Anterior cingulate cortex (tissue), 58 donors: ENCODE measurements around the gene BSPRY.
A peak's percentile ranks its signal among the peaks of the same experiment; 100 is the strongest.
"Not testable (repeated sequence)": the region's sequence is repeated elsewhere in the genome, so short reads cannot be mapped to it uniquely, and the experiment has no call there.

Source experiments
- DNase-seq, 58 donors: peaks; one replicate each; lab custom pipeline; 2025; lab: John Stamatoyannopoulos, UW

Gene BSPRY

DNA sequence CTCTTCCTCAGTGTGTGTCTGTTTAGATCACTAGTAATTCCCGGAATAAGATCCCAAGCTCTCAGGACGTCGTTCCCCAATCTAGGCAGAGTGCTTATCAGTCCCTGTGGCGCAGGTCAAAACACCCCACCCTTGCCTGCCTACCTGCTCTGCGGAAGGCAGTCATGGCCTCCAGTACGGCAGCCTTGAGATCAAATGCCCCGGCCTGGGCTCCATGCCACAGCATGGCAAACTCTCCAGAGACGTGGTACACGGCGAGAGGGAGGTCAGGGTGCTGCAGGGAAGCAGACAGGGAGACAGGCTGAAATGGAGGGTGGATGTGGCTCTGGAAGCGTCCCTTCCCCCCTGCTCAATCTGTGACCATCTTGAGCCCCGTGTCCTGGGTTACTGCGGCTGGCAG is 39.5 kb downstream of the BSPRY start:
- DNase-seq, result no peak

DNA sequence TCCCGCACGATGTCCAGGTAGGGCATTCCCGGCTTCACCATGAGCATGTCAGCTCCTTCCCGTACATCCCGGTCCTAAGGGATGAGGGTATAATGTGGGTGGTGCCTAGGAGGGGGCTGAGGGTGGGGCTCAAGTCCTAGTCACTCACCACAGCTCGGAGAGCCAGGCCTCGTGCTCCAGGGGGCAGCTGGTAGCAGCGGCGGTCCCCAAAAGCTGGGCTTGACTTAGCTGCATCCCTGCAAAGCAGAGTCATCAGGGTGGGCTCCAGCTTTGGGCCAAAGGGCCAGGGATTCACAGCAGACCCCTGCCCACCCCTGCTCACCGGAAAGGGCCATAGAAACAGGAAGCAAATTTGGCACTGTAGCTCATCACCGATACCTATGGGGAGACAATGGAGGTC is 40.1 kb downstream of the BSPRY start:
- no peak for DNase-seq

GRCh38 chr9:113390192-113390960 is 41.0 kb downstream of the BSPRY start:
- DNase-seq, result no peak

DNA sequence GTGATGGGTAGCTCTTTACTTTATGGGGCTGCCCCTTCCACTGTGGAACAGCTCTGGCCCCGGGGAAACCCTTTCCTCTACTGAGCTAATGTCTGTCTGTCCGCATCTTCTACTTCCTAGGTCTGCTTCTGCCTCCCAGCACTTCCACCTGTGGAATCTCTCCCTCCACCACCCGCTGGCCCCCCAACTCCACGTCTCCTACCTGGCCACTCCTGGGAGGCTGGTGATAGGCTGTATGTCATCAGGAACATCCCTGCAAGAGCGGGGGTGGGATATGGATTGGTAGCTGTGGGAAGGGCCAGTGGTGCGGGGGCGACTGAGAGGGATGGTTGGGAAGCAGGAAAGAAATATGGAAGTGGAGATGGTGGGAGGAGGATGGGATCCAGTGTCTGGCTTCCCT is 42.6 kb downstream of the BSPRY start:
- no peak for DNase-seq

- peak in 43 of 58 donors; percentile 7 to 79 (median 40) for DNase-seq
Measured at GRCh38 chr9:113393281-113393680, 43.9 kb downstream of the BSPRY start.

- DNase-seq, result no peak
Measured at GRCh38 chr9:113395000-113395861, 45.9 kb downstream of the BSPRY start.

GRCh38 chr9:113397203-113397631 is 47.9 kb downstream of the BSPRY start:
- no peak for DNase-seq

GRCh38 chr9:113398796-113399195 is 49.5 kb downstream of the BSPRY start:
- DNase-seq, result no peak

- no peak for DNase-seq
Measured at GRCh38 chr9:113399646-113400200, 50.4 kb downstream of the BSPRY start.

DNA sequence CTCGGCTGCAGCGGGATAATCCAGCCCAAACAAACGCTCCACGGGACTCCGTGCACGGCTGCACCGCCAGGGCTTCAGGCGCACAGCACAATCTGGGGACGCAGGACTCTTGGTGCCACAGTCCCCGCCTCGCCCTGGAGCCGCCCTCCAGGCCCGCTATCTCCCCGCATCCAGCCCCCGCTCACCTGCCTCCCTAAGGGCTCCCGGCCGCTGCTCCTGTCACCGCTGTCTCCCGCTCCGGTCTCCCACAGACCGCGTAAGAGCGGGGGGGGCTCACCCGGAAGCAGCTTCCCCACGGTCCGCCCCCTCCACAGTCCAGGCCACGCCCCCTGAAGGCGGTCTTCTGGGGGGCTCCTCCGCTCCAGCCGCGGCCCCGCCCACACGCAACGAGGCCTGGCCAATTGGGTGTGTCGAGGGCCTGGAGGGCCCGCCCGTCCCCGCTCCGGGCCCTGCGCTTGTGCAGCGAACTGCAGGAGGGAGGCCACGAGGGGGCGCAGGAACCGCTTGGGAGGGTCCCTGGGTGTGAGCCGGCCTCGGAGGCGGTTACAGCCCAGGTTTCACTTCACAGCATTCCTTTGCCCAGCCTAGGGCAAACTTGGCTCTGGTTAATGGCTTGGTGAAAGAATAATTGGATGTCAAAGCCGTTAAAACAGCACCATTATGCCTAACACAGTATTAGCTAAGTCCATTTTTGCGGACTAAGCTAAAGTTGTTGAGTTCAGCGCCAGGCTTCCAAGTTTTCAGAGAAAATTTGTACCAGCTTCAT is 51.9 kb downstream of the BSPRY start, which contains the start of gene ALAD:
TSS of gene ALAD (minus strand) at position 258 of the 766 bp plus-strand sequence. CDS start 7,725 bp downstream, outside the sequence.
- peak; percentile 74 to 100 (median 98) for DNase-seq

DNA sequence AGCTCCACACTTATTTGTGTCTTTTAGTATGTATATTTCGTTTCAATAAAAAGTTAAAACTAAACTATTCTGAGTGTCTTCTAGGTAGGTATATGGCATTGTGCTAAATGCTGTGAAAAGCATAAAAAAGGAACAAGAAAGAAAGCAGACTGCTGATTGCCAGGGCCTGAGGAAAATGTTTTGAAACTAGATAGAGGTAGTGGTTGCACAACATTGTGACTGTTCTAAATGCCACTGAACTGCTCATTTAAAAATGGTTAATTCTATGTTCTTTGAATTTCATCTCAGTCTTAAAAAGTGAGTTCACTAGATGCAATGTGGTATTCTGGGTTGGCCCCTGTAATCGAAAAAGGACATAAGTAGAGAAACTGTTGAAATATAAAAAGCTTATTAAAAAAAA is 54.3 kb downstream of the BSPRY start:
- DNase-seq, result no peak

GRCh38 chr9:113406353-113406752 is 57.0 kb downstream of the BSPRY start:
- not testable (repeated sequence) for DNase-seq

DNA sequence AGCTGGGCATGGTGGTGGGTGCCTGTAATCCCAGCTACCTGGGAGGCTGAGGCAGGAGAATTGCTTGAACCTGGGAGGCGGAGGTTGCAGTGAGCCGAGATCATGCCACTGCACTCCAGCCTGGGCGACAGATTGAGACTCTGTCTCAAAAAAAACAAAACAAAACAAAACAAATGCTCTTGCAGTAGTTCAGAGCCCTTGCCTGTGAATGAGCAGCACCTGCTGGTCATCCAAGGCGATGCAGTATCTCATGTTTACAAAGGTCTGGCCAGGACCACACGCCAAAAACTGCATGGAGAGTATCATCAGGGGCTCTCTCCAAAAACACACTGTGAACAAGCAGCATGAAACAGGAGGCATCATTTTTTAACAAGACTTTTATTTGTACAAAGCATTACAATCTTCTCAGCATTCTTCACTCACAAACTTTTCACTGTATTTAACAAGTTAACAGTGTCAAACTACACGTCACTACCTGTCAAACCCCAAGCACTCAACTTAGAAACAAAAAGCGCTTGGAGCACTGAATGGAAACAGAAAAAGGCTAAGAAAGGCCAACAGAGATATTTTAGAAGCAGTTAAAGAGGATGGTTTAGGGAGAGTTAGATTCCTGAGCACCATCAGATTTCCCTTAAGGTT is 57.7 kb downstream of the BSPRY start:
- DNase-seq, result peak in 40 of 58 donors; percentile 3 to 66 (median 25)

DNA sequence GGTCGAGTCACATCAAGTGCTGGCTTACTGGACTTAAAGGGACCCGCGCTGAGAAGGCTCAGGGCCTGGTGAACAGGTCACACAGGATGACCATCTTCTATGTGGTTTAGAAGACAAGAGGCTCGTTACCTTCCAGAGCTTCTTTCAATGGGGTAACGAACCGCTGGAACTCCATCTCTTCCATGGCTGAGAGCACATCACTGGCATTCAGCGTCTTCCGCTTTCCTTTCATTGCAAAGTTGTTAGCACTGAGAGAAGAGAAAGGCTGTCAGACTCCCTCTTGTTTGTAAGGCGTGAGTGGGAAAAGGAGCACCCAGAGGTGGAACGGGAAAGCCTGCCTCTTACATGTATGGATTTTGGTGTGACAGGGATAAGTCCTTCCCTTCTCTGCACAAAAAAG is 60.1 kb downstream of the BSPRY start:
- no peak for DNase-seq

- DNase-seq, result peak in 5 of 58 donors; percentile 41 to 75 (median 58)
Measured at GRCh38 chr9:113409883-113410206, 60.5 kb downstream of the BSPRY start.

DNA sequence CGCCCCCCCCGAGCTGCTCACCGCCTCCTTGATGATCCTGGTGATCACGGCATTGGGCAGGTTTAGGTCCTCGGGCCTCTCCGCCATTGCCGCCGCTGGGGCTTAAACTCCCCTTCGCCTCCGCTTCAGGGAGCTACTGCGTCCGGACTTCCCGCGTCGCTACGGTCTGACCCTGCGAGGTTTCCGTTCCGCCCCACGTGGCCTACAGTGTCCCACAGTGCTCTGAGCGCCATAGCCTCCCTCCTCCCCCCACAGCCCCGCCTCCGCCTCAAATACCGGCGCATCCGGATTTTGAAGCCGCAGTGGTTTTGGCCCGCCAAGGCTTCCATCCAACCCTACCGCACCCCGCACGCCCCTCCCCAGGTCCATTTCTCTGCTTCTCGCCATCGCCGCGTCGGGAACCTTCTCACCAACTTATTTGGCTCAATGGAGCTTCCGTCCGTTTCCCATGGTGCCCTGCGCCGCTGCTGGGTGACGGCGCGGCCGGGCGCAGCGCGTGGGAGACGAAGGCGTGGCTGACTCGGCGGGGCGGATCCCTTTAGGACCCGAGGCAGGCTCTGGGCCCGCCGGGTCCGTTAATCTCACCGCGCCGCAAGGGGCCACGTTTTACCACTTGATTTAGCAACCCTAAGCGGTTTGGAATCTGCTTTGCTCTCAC is 61.0 kb downstream of the BSPRY start, which contains the start of the genes C9orf43 and POLE3:
TSS of gene C9orf43 (plus strand) at position 541 of the 658 bp plus-strand sequence. CDS start 2,747 bp downstream, outside the sequence.
TSS of gene POLE3 (minus strand) at position 469 of the 658 bp plus-strand sequence. CDS start at position 87, 382 bp downstream.
- DNase-seq, result peak; percentile 77 to 99 (median 94)

- peak in 1 of 58 donors; percentile 2 for DNase-seq
Measured at GRCh38 chr9:113416149-113416721, 66.9 kb downstream of the BSPRY start.

- no peak for DNase-seq
Measured at GRCh38 chr9:113417370-113417769, 68.0 kb downstream of the BSPRY start.
